GM18505 (cell line): ENCODE results near the gene FREM1.

Source experiments
- ATAC-seq: cut with Tn5 transposase; IDR thresholded peaks from one replicate; pipeline ENCODE4 v1.9.1; 2021; ENCODE audit not compliant: unreplicated experiment
- POLR2A ChIP-seq: IDR thresholded peaks from 4 replicates; pipeline ENCODE4 v1.6.1; 2011; ENCODE audit warnings: borderline replicate concordance; ENCODE audit not compliant: insufficient read depth, insufficient read length; ENCODE audit errors: extremely low read depth

Gene FREM1

DNA sequence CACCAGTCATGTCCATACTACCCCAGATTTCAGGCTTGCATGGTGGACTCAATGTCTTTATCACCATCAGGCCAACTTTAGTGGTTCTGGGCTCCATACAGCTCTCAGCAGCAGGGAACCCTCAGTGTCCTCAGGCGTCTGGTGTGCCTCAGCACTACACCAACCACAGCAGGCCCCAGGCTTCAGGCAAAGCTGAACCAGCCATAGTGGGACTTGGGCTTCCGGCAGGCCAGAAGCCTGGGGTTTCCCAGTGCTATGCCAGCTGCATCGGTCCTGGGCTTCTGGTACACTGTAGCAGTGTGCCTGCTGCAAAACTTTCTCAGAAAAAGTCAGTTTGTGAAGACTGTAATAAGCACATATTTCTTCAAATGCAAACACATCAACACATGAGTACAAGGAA is 205.9 kb downstream of the FREM1 start:
- ATAC-seq: no peak

DNA sequence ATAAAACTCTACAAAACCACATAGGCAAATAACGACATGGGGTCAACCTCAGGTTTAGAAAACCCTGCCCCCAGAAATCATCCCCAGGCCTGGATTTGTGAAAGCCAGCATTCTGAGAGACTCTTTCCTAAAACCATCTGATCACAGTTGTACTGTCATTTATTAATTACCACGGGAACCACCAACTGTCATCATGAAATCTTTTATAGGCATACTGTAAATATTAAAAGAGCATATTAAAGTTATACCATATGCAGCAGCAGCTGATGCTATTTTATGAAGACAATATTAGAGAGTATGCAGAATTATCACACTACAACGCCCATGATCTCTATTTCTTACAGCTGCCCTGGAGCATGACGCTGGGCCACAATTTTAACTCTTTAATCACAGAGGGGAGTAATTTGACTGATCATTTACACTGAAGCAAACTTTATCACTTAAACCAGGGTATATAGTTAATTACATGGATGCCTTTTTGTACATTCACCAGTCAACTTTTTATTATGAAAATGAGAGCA is 208.0 kb downstream of the FREM1 start:
- no peak for ATAC-seq
- no peak for TF ChIP-seq POLR2A

More for the DNA sequence above, 205.9 kb downstream of the FREM1 start:
- no peak for TF ChIP-seq POLR2A

- ATAC-seq: peak; percentile 89
- peak; percentile 85 for TF ChIP-seq POLR2A
Measured at GRCh38 chr9:14693251-14693861, 216.9 kb downstream of the FREM1 start, which contains the start of gene ZDHHC21. TSS of gene ZDHHC21 (minus strand) at chr9:14693432. CDS start at chr9:14674340, 19,092 bp downstream.

DNA sequence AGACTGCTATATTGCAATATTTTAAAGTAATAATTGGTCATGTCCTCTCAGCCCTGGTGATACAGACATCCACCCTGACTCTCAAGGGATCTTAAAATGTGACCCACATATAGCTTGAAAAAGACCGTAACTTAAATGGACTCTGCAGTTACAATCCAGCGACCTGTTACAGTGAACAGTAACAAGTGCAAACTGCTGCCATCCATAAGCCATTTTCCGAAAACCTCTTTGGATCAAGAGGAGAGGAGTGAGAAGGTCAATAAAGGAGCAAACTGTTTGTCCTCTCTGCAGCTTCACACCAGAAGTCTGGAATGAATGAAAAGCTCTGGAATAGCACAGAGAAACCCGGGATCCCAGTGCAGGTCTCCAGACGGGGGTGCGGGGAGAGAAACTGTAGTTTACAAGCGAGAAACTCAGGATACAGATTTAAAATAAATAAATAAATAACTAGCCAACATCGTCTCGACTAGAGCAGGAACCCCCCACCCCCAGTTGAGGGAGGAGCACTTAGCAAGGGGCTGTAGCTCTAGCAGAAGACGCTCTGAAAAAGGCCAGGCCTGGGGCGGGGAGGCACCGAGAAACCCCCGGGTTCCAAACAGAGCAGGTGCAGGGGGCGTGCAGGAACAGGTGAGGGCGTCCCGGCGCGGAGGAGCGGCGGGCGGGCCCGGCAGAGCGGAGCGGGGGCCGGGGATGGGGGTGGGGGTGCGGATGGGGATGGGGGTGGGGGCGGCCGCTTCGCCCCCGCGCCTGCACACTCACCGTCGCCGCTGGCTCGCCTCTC is 217.6 kb downstream of the FREM1 start:
- no peak for TF ChIP-seq POLR2A
- peak; percentile 60 for ATAC-seq

- TF ChIP-seq POLR2A: no peak
- ATAC-seq: no peak
Measured at GRCh38 chr9:14690948-14691730, 219.1 kb downstream of the FREM1 start.

- no peak for ATAC-seq
- no peak for TF ChIP-seq POLR2A
Measured at GRCh38 chr9:14687042-14687719, 223.0 kb downstream of the FREM1 start.

DNA sequence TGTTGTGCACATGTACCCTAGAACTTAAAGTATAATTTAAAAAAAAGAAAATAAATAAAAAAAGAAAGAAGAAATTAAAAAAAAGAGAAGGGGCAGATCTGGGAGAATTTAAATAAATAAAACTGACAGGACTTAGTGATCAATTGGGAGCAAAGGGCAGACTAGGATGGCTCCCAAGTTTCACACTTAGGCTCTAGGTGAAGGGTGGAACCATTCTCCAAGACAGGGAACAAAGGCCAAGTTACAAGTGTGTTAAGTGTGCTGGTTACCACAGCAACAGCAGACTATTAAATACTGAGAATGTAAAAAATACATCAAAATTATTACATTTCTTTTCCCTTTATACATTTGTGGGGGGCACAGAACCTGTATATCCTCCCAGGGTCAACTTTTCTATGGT is 224.1 kb downstream of the FREM1 start:
- ATAC-seq: no peak
- TF ChIP-seq POLR2A: no peak
